Measurements from ENCODE around the gene ADRA1B. TPM values are rescaled to one million over a fixed set of nuclear protein-coding genes. Genes with fewer than 3 reads are reported as not detected.

The ADRA1B gene
- total and polyA plus RNA-seq, 7 experiments from 2014 or later: 0.10 TPM; not detected in 6

DNA sequence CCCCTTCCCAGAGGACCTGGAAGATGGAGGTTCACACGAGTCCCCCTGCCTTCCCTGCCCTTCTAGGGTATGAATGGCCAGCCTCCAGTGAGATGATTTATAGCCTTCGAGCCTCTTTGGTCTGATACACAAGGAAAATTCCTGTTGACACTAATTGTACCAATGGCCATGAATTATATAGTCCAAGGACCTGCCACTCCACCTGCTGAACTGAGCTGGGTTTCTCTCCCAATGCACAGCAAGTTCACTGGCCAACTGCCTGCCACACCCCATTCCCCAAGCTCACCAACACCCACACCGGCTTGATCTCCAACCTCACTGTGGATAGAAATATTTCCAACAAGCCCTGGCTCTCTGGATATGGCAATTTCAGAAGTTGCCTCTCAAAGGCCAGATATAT, 9.3 kb upstream of the ADRA1B start:
- Histone ChIP-seq H3K27ac (ENCODE audit: low read depth, low read length) (no peak overlapping the region), H3K9me3 (ENCODE audit: control insufficient read depth in 2 of 3, low read length in 3 of 3) (no peaks in the 10 kb centered on the region), H3K27me3 (ENCODE audit: control insufficient read depth in 2 of 2, insufficient read depth in 2 of 2, low read length in 2 of 2) (no peaks in the 10 kb centered on the region), H3K4me3 (ENCODE audit: low read length) (no peak overlapping the region), H3K36me3 (ENCODE audit: control insufficient read depth in 2 of 3, insufficient read depth in 3 of 3, low read length in 3 of 3) (no peaks in the 10 kb centered on the region), H3K4me1 (ENCODE audit: control insufficient read depth in 2 of 2, insufficient read depth in 2 of 2, low read length in 2 of 2) (no peaks in the 10 kb centered on the region)
- H3K27ac Mint-ChIP-seq: no peak overlapping the region
- H3K4me1 Mint-ChIP-seq: peaks cover 0 to 14% (median 10%) of the 10 kb centered on the region in 7 donors
- H3K36me3 Mint-ChIP-seq: no peaks in the 10 kb centered on the region
- CTCF ChIA-PET: no interaction called here
- no peak overlapping the region for H3K4me3 Mint-ChIP-seq
- intact Hi-C loops (cut with micrococcal nuclease): no loop called here
- H3K9me3 Mint-ChIP-seq: peaks cover 0 to 2% (median 0%) of the 10 kb centered on the region in 11 donors
- ATAC-seq (no peak), DNase-seq (no peak)
- H3K27me3 Mint-ChIP-seq: peaks cover 14 to 20% (median 17%) of the 10 kb centered on the region in 5 donors
- POLR2A ChIA-PET: no interaction called here

DNA sequence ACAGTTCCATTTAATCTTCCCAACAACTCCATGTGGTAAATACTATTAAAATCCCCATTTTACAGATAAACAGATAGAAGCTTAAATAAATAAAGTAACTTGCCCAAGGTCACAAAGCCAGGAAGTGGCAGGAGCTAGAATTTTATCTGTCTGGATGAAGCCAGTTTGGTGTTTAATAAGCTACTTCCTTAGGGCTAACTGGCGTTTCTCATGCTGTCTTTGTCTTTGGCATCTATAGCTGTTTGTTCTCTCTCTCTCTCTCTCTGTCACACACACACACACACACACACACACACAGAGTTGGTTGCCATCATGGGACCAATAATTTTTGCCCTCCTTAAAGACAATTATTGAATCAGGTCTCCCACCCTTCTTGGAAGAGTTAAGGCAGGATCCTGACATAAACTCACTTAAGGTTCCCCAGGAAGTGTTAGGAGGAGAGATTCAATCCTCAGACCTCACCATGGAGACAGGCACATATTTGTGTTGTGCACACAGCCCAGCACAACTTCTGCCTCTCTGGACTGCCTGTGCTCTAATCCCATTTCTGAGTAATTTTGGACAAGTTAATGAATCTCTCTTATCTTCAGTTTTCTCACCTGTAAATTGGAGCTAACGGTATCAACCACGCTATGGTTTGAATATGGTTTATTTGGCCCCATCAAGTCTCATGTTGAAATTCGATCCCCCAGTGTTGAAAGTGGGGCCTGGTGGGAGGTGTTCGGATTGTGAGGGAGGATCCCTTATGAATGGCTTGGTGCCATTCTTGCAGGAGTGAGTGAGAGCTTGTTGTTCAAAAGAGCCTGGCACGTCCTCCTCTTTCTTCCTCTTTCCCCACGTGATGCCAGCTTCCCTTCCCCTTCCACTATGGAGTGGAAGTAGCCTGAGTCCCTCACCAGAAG, 8.3 kb upstream of the ADRA1B start:
- POLR2A ChIA-PET: no interaction called here
- no peak overlapping the region for H3K4me3 Mint-ChIP-seq
- H3K9me3 Mint-ChIP-seq: peaks cover 0 to 2% (median 0%) of the 10 kb centered on the region in 11 donors
- H3K27ac Mint-ChIP-seq: no peak overlapping the region
- DNase-seq: no peak
- H3K27me3 Mint-ChIP-seq: peaks cover 16 to 28% (median 24%) of the 10 kb centered on the region in 5 donors
- peaks cover 0 to 12% (median 10%) of the 10 kb centered on the region in 7 donors for H3K4me1 Mint-ChIP-seq
- no peak overlapping the region for H3K27ac ChIP-seq (ENCODE audit: low read depth, low read length)
- no peaks in the 10 kb centered on the region for H3K36me3 Mint-ChIP-seq
- H3K4me3 ChIP-seq (ENCODE audit: low read length): no peak overlapping the region
- no peaks in the 10 kb centered on the region for H3K4me1 ChIP-seq (ENCODE audit: control insufficient read depth in 2 of 2, insufficient read depth in 2 of 2, low read length in 2 of 2)
- ATAC-seq: no peak
- intact Hi-C loops (cut with micrococcal nuclease): no loop called here
- no peaks in the 10 kb centered on the region for H3K27me3 ChIP-seq (ENCODE audit: control insufficient read depth in 2 of 2, insufficient read depth in 2 of 2, low read length in 2 of 2)
- no peaks in the 10 kb centered on the region for H3K36me3 ChIP-seq (ENCODE audit: control insufficient read depth in 2 of 3, insufficient read depth in 3 of 3, low read length in 3 of 3)
- CTCF ChIA-PET: no interaction called here
- no peaks in the 10 kb centered on the region for H3K9me3 ChIP-seq (ENCODE audit: control insufficient read depth in 2 of 3, low read length in 3 of 3)

DNA sequence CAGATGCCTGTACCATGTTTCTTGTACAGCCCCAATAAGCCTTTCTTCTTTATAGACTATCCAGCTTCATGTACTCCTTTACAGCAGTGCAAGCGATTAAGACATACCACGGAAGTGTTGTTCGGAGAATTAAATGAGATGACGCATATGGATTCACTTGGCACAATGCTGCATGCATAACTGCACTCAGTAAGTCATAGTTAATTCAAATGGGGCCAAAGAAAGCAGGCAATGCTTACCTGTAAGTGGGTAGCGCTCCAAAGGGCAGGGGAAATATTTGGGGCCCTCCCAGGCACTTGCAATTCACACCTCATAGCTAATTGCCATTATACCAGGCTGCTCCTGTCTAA, 7.7 kb upstream of the ADRA1B start:
- CTCF ChIA-PET: no interaction called here
- intact Hi-C loops (cut with micrococcal nuclease): no loop called here
- H3K4me1 Mint-ChIP-seq: peaks cover 0 to 12% (median 10%) of the 10 kb centered on the region in 7 donors
- ATAC-seq (no peak), DNase-seq (no peak)
- Histone ChIP-seq H3K36me3 (ENCODE audit: control insufficient read depth in 2 of 3, insufficient read depth in 3 of 3, low read length in 3 of 3) (no peaks in the 10 kb centered on the region), H3K4me1 (ENCODE audit: control insufficient read depth in 2 of 2, insufficient read depth in 2 of 2, low read length in 2 of 2) (no peaks in the 10 kb centered on the region), H3K27me3 (ENCODE audit: control insufficient read depth in 2 of 2, insufficient read depth in 2 of 2, low read length in 2 of 2) (no peaks in the 10 kb centered on the region), H3K9me3 (ENCODE audit: control insufficient read depth in 2 of 3, low read length in 3 of 3) (no peaks in the 10 kb centered on the region), H3K4me3 (ENCODE audit: low read length) (no peak overlapping the region), H3K27ac (ENCODE audit: low read depth, low read length) (no peak overlapping the region)
- no peak overlapping the region for H3K27ac Mint-ChIP-seq
- H3K4me3 Mint-ChIP-seq: no peak overlapping the region
- H3K9me3 Mint-ChIP-seq: peaks cover 0 to 2% (median 0%) of the 10 kb centered on the region in 11 donors
- POLR2A ChIA-PET: no interaction called here
- peaks cover 17 to 34% (median 25%) of the 10 kb centered on the region in 5 donors for H3K27me3 Mint-ChIP-seq
- H3K36me3 Mint-ChIP-seq: no peaks in the 10 kb centered on the region

DNA sequence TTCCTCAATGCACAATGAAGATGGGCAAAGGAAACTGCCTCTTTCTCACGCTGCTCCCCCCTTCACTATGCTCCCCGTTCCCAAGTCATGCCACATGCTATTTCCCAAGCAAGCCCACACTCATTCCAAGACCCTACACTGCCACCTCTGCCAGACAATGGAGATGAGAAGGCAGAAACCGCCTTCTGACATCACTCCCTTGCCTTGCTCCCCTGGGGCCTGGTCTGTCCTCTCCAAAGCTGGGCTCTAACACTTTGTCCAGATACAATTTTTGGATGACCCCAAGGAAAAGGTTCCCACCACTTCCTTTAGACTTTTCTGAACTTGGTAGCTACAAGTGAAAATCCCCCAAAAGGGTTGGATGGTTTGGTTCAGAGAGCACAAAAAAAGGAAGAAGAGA, 7.2 kb upstream of the ADRA1B start:
- Histone ChIP-seq H3K27ac (ENCODE audit: low read depth, low read length) (no peak overlapping the region), H3K36me3 (ENCODE audit: control insufficient read depth in 2 of 3, insufficient read depth in 3 of 3, low read length in 3 of 3) (no peaks in the 10 kb centered on the region), H3K4me3 (ENCODE audit: low read length) (no peak overlapping the region), H3K9me3 (ENCODE audit: control insufficient read depth in 2 of 3, low read length in 3 of 3) (no peaks in the 10 kb centered on the region), H3K4me1 (ENCODE audit: control insufficient read depth in 2 of 2, insufficient read depth in 2 of 2, low read length in 2 of 2) (no peaks in the 10 kb centered on the region), H3K27me3 (ENCODE audit: control insufficient read depth in 2 of 2, insufficient read depth in 2 of 2, low read length in 2 of 2) (peaks cover 0 to 3% of the 10 kb centered on the region in 2 donors)
- H3K4me3 Mint-ChIP-seq: no peak overlapping the region
- intact Hi-C loops (cut with micrococcal nuclease): no loop called here
- CTCF ChIA-PET: interaction anchor here (0.6 kb wide), 1 partner anchor 660 kb away, joined by 3 read pairs; no protein-coding TSS in a partner anchor
- H3K27me3 Mint-ChIP-seq: peaks cover 23 to 39% (median 31%) of the 10 kb centered on the region in 5 donors
- no peak overlapping the region for H3K27ac Mint-ChIP-seq
- H3K9me3 Mint-ChIP-seq: peaks cover 0 to 2% (median 0%) of the 10 kb centered on the region in 11 donors
- POLR2A ChIA-PET: no interaction called here
- H3K36me3 Mint-ChIP-seq: no peaks in the 10 kb centered on the region
- H3K4me1 Mint-ChIP-seq: peaks cover 0 to 12% (median 10%) of the 10 kb centered on the region in 7 donors
- no peak for ATAC-seq
- DNase-seq: no peak

DNA sequence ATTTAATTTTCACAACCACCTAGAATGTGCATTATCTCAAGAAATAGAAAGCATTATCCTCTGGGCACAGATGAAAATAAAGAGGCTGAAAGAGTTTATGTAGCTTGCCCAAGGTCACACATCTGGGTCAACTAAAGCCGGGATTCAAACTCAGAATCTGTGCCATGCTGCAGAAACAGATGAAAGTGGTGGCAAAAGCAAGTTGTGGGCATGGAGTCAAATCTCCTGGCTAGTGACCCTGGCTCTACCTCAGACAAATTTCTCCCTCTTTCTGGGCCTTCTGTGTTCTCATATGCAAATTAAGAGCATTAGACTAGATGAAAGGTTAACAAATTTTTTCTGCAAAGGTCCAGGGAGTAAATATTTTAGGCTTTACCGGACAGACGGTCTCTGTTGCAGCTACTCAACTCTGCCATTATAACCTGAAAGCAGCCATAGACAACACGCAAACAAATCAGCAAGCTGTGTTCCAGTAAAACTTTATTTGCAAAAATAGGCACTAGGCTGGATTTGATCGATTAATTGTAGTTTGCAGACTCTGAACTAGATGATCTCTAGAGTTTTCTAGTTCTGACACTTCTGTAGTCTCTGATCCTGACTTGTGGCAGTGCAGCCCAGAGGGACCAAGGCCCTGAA, 6.0 kb upstream of the ADRA1B start:
- H3K27me3 ChIP-seq (ENCODE audit: control insufficient read depth in 2 of 2, insufficient read depth in 2 of 2, low read length in 2 of 2): peaks cover 0 to 3% of the 10 kb centered on the region in 2 donors
- intact Hi-C loops (cut with micrococcal nuclease): loop anchor here in 1 of 2 donors (10.0 kb wide), 1 partner anchor 756 kb away; no protein-coding TSS in a partner anchor
- DNase-seq (no peak), ATAC-seq (no peak)
- peaks cover 32 to 51% (median 38%) of the 10 kb centered on the region in 5 donors for H3K27me3 Mint-ChIP-seq
- no peak overlapping the region for H3K27ac ChIP-seq (ENCODE audit: low read depth, low read length)
- no peak overlapping the region for H3K4me3 Mint-ChIP-seq
- no peaks in the 10 kb centered on the region for H3K4me1 ChIP-seq (ENCODE audit: control insufficient read depth in 2 of 2, insufficient read depth in 2 of 2, low read length in 2 of 2)
- no peaks in the 10 kb centered on the region for H3K36me3 Mint-ChIP-seq
- peaks cover 0 to 5% (median 4%) of the 10 kb centered on the region in 7 donors for H3K4me1 Mint-ChIP-seq
- H3K36me3 ChIP-seq (ENCODE audit: control insufficient read depth in 2 of 3, insufficient read depth in 3 of 3, low read length in 3 of 3): no peaks in the 10 kb centered on the region
- POLR2A ChIA-PET: no interaction called here
- H3K9me3 Mint-ChIP-seq: peaks cover 0 to 2% (median 0%) of the 10 kb centered on the region in 11 donors
- no peaks in the 10 kb centered on the region for H3K9me3 ChIP-seq (ENCODE audit: control insufficient read depth in 2 of 3, low read length in 3 of 3)
- no peak overlapping the region for H3K27ac Mint-ChIP-seq
- no peak overlapping the region for H3K4me3 ChIP-seq (ENCODE audit: low read length)
- CTCF ChIA-PET: no interaction called here

- Mint-ChIP-seq H3K4me3 (no peak overlapping the region), H3K27me3 (peaks cover 37 to 56% (median 43%) of the 10 kb centered on the region in 5 donors), H3K27ac (no peak overlapping the region), H3K4me1 (peaks cover 0 to 5% (median 4%) of the 10 kb centered on the region in 7 donors), H3K36me3 (no peaks in the 10 kb centered on the region), H3K9me3 (peaks cover 0 to 2% (median 0%) of the 10 kb centered on the region in 11 donors)
- POLR2A ChIA-PET: no interaction called here
- Histone ChIP-seq H3K4me3 (ENCODE audit: low read length) (no peak overlapping the region), H3K9me3 (ENCODE audit: control insufficient read depth in 2 of 3, low read length in 3 of 3) (no peaks in the 10 kb centered on the region), H3K27ac (ENCODE audit: low read depth, low read length) (no peak overlapping the region), H3K4me1 (ENCODE audit: control insufficient read depth in 2 of 2, insufficient read depth in 2 of 2, low read length in 2 of 2) (no peaks in the 10 kb centered on the region), H3K27me3 (ENCODE audit: control insufficient read depth in 2 of 2, insufficient read depth in 2 of 2, low read length in 2 of 2) (peaks cover 0 to 3% of the 10 kb centered on the region in 2 donors), H3K36me3 (ENCODE audit: control insufficient read depth in 2 of 3, insufficient read depth in 3 of 3, low read length in 3 of 3) (no peaks in the 10 kb centered on the region)
- DNase-seq (no peak), ATAC-seq (no peak)
- intact Hi-C loops (cut with micrococcal nuclease): loop anchor here in 1 of 2 donors (10.0 kb wide), 1 partner anchor 756 kb away; no protein-coding TSS in a partner anchor
- CTCF ChIA-PET: no interaction called here
Measured at GRCh38 chr5:159910843-159911229, 5.4 kb upstream of the ADRA1B start.

Measured in naive thymus-derived CD4-positive, alpha-beta T cell (primary cell).